ENCODE measurements around the gene SCYGR4. TPM values are rescaled to one million over a fixed set of nuclear protein-coding genes. Genes with fewer than 3 reads are reported as not detected.

SCYGR4 gene
- total and polyA plus RNA-seq, 9 of the 15 experiments (the other 6 are each of a cell fraction or from before 2014, with no cell fraction given): 0.09 TPM; not detected in 8

- TF ChIP-seq MNT (conservative IDR thresholded peaks at IDR 0.05): no peak
Observed at GRCh38 chr2:227612546-227613271, 4.6 kb upstream of the SCYGR4 start (continued).

- no peaks in the 10 kb centered on the region for H4K20me1 ChIP-seq (replicated peaks; ENCODE audit: control insufficient read depth, insufficient read depth, low read length)
- H3K4me1 ChIP-seq (replicated peaks in 1 of 2; ENCODE audit: control insufficient read depth in 2 of 2, insufficient read depth in 2 of 2, low read length in 2 of 2): no peaks in the 10 kb centered on the region
- FAIRE-seq (no peak), ATAC-seq (no peak), DNase-seq (ENCODE audit: extremely low read depth in 1 of 4, low spot score in 3 of 4) (no peak)
- no TSS peak for BruUV-seq (replicated peaks)
- H2AFZ ChIP-seq (ENCODE audit: low read depth, low read length): no peak overlapping the region
- 0% methylated on average over 2 of the region's 4 CpGs for WGBS (ENCODE audit: insufficient coverage, low coverage, missing lambda C conversion rate)
- H3K4me3 ChIP-seq: no peak overlapping the region
- H3K27ac ChIP-seq (ENCODE audit: extremely low read depth, low read depth, low read length): no peak overlapping the region
- intact Hi-C loops (cut with micrococcal nuclease) (no loop called here), in situ Hi-C loops (cut with MboI) (no loop called here)
- H3K4me2 ChIP-seq (ENCODE audit: insufficient read depth, low read length): no peak overlapping the region
- H3K27me3 ChIP-seq (ENCODE audit: control insufficient read depth in 2 of 2, insufficient read depth in 2 of 2, low read length in 2 of 2): peaks cover 0 to 33% of the 10 kb centered on the region in 2 experiments; a peak in 2 of 5 replicates
- TF ChIP-seq NELFE (IDR thresholded peaks at IDR 0.05; ENCODE audit: insufficient read depth, insufficient read length) (no peak), SP1 (CRISPR knock-in tag; IDR thresholded peaks at IDR 0.05) (no peak), EGR1 (conservative IDR thresholded peaks at IDR 0.05) (no peak), PRPF4 (IDR thresholded peaks at IDR 0.05; ENCODE audit: insufficient read depth, low read depth, low read length, poor library complexity, severe bottlenecking) (no peak), ADNP (tag; IDR thresholded peaks at IDR 0.05) (no peak), SREBF2 (CRISPR knock-in tag; IDR thresholded peaks at IDR 0.05) (no peak), ZNF584 (CRISPR knock-in tag; IDR thresholded peaks at IDR 0.05; ENCODE audit: low read depth) (no peak)
- TF ChIP-seq, protein P1, sequence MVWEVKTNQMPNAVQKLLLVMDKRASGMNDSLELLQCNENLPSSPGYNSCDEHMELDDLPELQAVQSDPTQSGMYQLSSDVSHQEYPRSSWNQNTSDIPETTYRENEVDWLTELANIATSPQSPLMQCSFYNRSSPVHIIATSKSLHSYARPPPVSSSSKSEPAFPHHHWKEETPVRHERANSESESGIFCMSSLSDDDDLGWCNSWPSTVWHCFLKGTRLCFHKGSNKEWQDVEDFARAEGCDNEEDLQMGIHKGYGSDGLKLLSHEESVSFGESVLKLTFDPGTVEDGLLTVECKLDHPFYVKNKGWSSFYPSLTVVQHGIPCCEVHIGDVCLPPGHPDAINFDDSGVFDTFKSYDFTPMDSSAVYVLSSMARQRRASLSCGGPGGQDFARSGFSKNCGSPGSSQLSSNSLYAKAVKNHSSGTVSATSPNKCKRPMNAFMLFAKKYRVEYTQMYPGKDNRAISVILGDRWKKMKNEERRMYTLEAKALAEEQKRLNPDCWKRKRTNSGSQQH (CRISPR knock-in tag; IDR thresholded peaks at IDR 0.05): no peak
- H3K9me3 ChIP-seq (replicated peaks; ENCODE audit: control insufficient read depth, insufficient read depth, low read depth, low read length): no peaks in the 10 kb centered on the region
- H3K79me2 ChIP-seq (ENCODE audit: control insufficient read depth, insufficient read depth, low read length): no peaks in the 10 kb centered on the region
- no peaks in the 10 kb centered on the region for H3K9me1 ChIP-seq (ENCODE audit: control insufficient read depth, insufficient read depth, low read length)
- H3K36me3 ChIP-seq (ENCODE audit: control insufficient read depth, insufficient read depth, low read length): no peaks in the 10 kb centered on the region
- no peak overlapping the region for H3K9ac ChIP-seq (ENCODE audit: insufficient read depth in 1 of 2, low read depth in 2 of 2, low read length in 2 of 2)
- ChIA-PET POLR2A (no interaction called here), CTCF (ENCODE audit: low intra/inter-chr PET ratio) (no interaction called here)
Observed at GRCh38 chr2:227613272-227613660, 4.0 kb upstream of the SCYGR4 start.

Measured in K562 (cell line).